ENCODE data around the gene THSD7A.

THSD7A gene

GRCh38 chr7:11751807-11752389 is 80.1 kb downstream of the THSD7A start:
- H3K36me3 Mint-ChIP-seq (ENCODE audit: low read depth) = no peaks in the 10 kb centered on the region
- H3K27ac Mint-ChIP-seq = no peak overlapping the region
- H3K27me3 Mint-ChIP-seq (ENCODE audit: low read depth) = no peaks in the 10 kb centered on the region
- H3K4me1 Mint-ChIP-seq (ENCODE audit: low read depth) = no peaks in the 10 kb centered on the region
- no peaks in the 10 kb centered on the region for H3K9me3 Mint-ChIP-seq
- no peak for DNase-seq (ENCODE audit: low spot score)
- no peak overlapping the region for H3K4me3 Mint-ChIP-seq

DNA sequence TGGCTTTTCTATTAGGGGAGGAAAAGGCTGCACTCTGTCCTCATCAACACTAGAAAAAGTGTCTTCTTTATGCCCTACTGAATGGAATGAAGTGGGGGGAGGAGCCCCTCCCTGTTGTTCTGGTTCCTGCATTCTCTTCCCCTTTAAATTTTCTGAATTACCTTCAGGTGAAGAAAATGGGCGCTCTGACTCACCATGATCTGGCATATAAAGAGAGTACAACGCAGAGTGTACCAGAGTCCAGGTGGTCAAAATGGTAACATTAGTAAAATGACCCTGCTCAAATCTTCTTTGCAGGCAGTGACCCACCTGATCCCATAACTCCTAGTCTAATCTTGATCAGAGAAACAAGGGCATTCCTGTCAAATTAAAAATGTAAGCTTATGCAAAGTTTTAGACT is 80.7 kb downstream of the THSD7A start:
- H3K4me1 Mint-ChIP-seq (ENCODE audit: low read depth) = no peaks in the 10 kb centered on the region
- H3K36me3 Mint-ChIP-seq (ENCODE audit: low read depth) = no peaks in the 10 kb centered on the region
- H3K27me3 Mint-ChIP-seq (ENCODE audit: low read depth) = no peaks in the 10 kb centered on the region
- DNase-seq (ENCODE audit: low spot score) = no peak
- no peak overlapping the region for H3K27ac Mint-ChIP-seq
- no peak overlapping the region for H3K4me3 Mint-ChIP-seq
- H3K9me3 Mint-ChIP-seq = no peaks in the 10 kb centered on the region

DNA sequence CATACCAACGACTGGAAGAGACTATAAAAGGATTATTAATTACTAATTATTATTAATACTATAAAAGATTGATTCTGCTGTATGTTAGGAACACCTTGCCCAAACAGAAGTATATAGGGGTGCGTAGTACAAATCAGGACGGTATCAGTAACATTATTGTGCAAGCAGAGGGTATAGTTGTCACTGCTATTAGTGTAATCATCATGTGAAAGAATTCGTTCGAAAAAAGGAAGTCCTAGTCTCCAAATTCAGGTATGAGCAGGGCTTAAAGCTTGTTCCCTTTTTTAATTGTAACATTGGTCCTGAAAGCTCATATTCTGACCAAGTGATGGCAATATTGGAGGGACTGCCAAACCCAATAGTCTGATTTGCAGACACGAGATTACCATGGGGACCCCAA is 81.8 kb downstream of the THSD7A start:
- Mint-ChIP-seq H3K27me3 (ENCODE audit: low read depth) (no peaks in the 10 kb centered on the region), H3K9me3 (no peaks in the 10 kb centered on the region), H3K4me1 (ENCODE audit: low read depth) (no peaks in the 10 kb centered on the region), H3K27ac (no peak overlapping the region), H3K36me3 (ENCODE audit: low read depth) (no peaks in the 10 kb centered on the region), H3K4me3 (no peak overlapping the region)
- no peak for DNase-seq (ENCODE audit: low spot score)

- no peak overlapping the region for H3K27ac Mint-ChIP-seq
- no peaks in the 10 kb centered on the region for H3K36me3 Mint-ChIP-seq (ENCODE audit: low read depth)
- no peak overlapping the region for H3K4me3 Mint-ChIP-seq
- H3K4me1 Mint-ChIP-seq (ENCODE audit: low read depth) = no peaks in the 10 kb centered on the region
- no peaks in the 10 kb centered on the region for H3K9me3 Mint-ChIP-seq
- DNase-seq (ENCODE audit: low spot score) = no peak
- H3K27me3 Mint-ChIP-seq (ENCODE audit: low read depth) = no peaks in the 10 kb centered on the region
Measured at GRCh38 chr7:11749629-11750028, 82.4 kb downstream of the THSD7A start.

GRCh38 chr7:11748884-11749283 is 83.1 kb downstream of the THSD7A start:
- no peak overlapping the region for H3K27ac Mint-ChIP-seq
- H3K4me3 Mint-ChIP-seq = no peak overlapping the region

GRCh38 chr7:11747715-11748485 is 84.1 kb downstream of the THSD7A start:
- Mint-ChIP-seq H3K27ac (no peak overlapping the region), H3K9me3 (no peaks in the 10 kb centered on the region), H3K36me3 (ENCODE audit: low read depth) (no peaks in the 10 kb centered on the region)

More at GRCh38 chr7:11748884-11749283, 83.1 kb downstream of the THSD7A start:
- no peaks in the 10 kb centered on the region for H3K9me3 Mint-ChIP-seq
- no peaks in the 10 kb centered on the region for H3K36me3 Mint-ChIP-seq (ENCODE audit: low read depth)
- H3K4me1 Mint-ChIP-seq (ENCODE audit: low read depth) = no peaks in the 10 kb centered on the region
- H3K27me3 Mint-ChIP-seq (ENCODE audit: low read depth) = no peaks in the 10 kb centered on the region
- DNase-seq (ENCODE audit: low spot score) = no peak

GRCh38 chr7:11746591-11746990 is 85.4 kb downstream of the THSD7A start:
- no peaks in the 10 kb centered on the region for H3K9me3 Mint-ChIP-seq
- H3K27me3 Mint-ChIP-seq (ENCODE audit: low read depth) = no peaks in the 10 kb centered on the region
- DNase-seq (ENCODE audit: low spot score) = no peak
- no peaks in the 10 kb centered on the region for H3K4me1 Mint-ChIP-seq (ENCODE audit: low read depth)
- H3K27ac Mint-ChIP-seq = no peak overlapping the region
- H3K36me3 Mint-ChIP-seq (ENCODE audit: low read depth) = no peaks in the 10 kb centered on the region
- H3K4me3 Mint-ChIP-seq = no peak overlapping the region

More at GRCh38 chr7:11747715-11748485, 84.1 kb downstream of the THSD7A start:
- Mint-ChIP-seq H3K27me3 (ENCODE audit: low read depth) (no peaks in the 10 kb centered on the region), H3K4me1 (ENCODE audit: low read depth) (no peaks in the 10 kb centered on the region), H3K4me3 (no peak overlapping the region)
- DNase-seq (ENCODE audit: low spot score) = no peak

DNA sequence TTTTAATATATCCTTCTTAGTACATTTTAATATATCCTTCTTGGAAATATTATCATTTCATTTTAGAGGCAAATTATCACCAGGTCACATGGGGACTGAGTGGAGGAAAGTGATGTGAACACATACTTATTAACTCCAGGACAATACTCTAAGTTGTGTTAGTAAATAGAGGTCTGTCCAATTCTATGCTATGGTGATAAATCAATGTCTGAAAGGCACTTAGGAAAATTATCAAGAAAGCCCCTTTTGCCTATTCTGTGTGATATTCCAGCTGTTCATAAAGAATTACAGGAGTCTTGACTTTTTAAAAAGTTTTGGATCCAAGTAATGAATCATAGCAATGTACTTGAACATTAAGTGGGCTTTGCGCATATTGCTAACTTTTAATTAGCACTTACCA is 88.5 kb downstream of the THSD7A start:
- Mint-ChIP-seq H3K9me3 (no peaks in the 10 kb centered on the region), H3K4me3 (no peak overlapping the region), H3K4me1 (ENCODE audit: low read depth) (no peaks in the 10 kb centered on the region), H3K36me3 (ENCODE audit: low read depth) (no peaks in the 10 kb centered on the region), H3K27me3 (ENCODE audit: low read depth) (no peaks in the 10 kb centered on the region), H3K27ac (no peak overlapping the region)
- no peak for DNase-seq (ENCODE audit: low spot score)

GRCh38 chr7:11743016-11743415 is 89.0 kb downstream of the THSD7A start:
- no peak for DNase-seq (ENCODE audit: low spot score)
- H3K36me3 Mint-ChIP-seq (ENCODE audit: low read depth) = no peaks in the 10 kb centered on the region
- H3K27me3 Mint-ChIP-seq (ENCODE audit: low read depth) = no peaks in the 10 kb centered on the region
- H3K9me3 Mint-ChIP-seq = no peaks in the 10 kb centered on the region
- no peak overlapping the region for H3K4me3 Mint-ChIP-seq
- no peak overlapping the region for H3K27ac Mint-ChIP-seq
- no peaks in the 10 kb centered on the region for H3K4me1 Mint-ChIP-seq (ENCODE audit: low read depth)

DNA sequence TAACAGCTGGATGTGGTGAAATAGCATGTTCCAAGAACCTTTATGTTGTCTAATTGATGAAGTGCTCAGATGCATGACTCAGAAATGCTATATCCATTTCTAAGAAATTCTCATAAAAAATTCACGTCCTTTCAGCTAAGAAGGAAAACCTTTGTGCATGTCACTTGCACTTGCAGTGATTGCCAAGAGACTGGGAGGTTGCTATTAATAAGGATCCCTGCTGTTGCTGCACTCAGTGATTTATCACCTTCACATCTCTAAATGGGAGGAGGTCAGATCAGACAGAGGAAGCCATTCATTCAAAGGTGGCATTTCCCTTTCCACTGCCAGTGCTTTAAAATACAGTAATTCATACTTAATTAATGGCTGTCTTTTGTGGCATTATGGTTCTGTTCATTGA is 89.5 kb downstream of the THSD7A start:
- Mint-ChIP-seq H3K9me3 (no peaks in the 10 kb centered on the region), H3K27me3 (ENCODE audit: low read depth) (no peaks in the 10 kb centered on the region), H3K4me3 (no peak overlapping the region), H3K27ac (no peak overlapping the region), H3K4me1 (ENCODE audit: low read depth) (no peaks in the 10 kb centered on the region), H3K36me3 (ENCODE audit: low read depth) (no peaks in the 10 kb centered on the region)
- no peak for DNase-seq (ENCODE audit: low spot score)

DNA sequence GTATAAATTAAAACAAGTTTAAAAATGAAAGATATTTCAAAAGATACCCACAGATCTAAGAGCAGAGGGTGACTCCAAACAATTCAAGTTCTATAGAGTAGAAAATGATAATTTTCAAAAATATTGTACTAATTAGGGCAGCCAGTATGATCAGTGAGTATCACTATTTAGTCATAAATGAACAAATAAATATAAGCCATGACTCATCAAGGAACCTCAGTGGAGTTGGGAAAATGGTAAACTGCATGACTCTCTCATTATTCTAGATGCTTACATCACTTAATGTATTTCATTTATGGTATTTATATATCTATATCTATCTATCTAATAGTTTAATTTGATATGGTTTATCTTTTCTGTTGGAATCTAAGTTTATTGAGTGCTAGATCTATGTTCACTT is 94.3 kb downstream of the THSD7A start:
- Mint-ChIP-seq H3K27me3 (ENCODE audit: low read depth) (no peaks in the 10 kb centered on the region), H3K27ac (no peak overlapping the region), H3K36me3 (ENCODE audit: low read depth) (no peaks in the 10 kb centered on the region), H3K4me1 (ENCODE audit: low read depth) (no peaks in the 10 kb centered on the region), H3K9me3 (no peaks in the 10 kb centered on the region), H3K4me3 (no peak overlapping the region)
- no peak for DNase-seq (ENCODE audit: low spot score)

- H3K27ac Mint-ChIP-seq = no peak overlapping the region
- H3K4me3 Mint-ChIP-seq = no peak overlapping the region
- no peaks in the 10 kb centered on the region for H3K36me3 Mint-ChIP-seq (ENCODE audit: low read depth)
- no peak for DNase-seq (ENCODE audit: low spot score)
- H3K9me3 Mint-ChIP-seq = no peaks in the 10 kb centered on the region
- H3K27me3 Mint-ChIP-seq (ENCODE audit: low read depth) = no peaks in the 10 kb centered on the region
- no peaks in the 10 kb centered on the region for H3K4me1 Mint-ChIP-seq (ENCODE audit: low read depth)
Measured at GRCh38 chr7:11732207-11732606, 99.8 kb downstream of the THSD7A start.

GRCh38 chr7:11730725-11731124 is 101.3 kb downstream of the THSD7A start:
- Mint-ChIP-seq H3K27me3 (ENCODE audit: low read depth) (no peaks in the 10 kb centered on the region), H3K9me3 (no peaks in the 10 kb centered on the region), H3K27ac (no peak overlapping the region), H3K36me3 (ENCODE audit: low read depth) (no peaks in the 10 kb centered on the region), H3K4me3 (no peak overlapping the region), H3K4me1 (ENCODE audit: low read depth) (no peaks in the 10 kb centered on the region)
- DNase-seq (ENCODE audit: low spot score) = no peak

- H3K27ac Mint-ChIP-seq = no peak overlapping the region
- no peaks in the 10 kb centered on the region for H3K36me3 Mint-ChIP-seq (ENCODE audit: low read depth)
- no peaks in the 10 kb centered on the region for H3K27me3 Mint-ChIP-seq (ENCODE audit: low read depth)
- H3K4me3 Mint-ChIP-seq = no peak overlapping the region
- H3K4me1 Mint-ChIP-seq (ENCODE audit: low read depth) = no peaks in the 10 kb centered on the region
- H3K9me3 Mint-ChIP-seq = no peaks in the 10 kb centered on the region
- no peak for DNase-seq (ENCODE audit: low spot score)
Measured at GRCh38 chr7:11727864-11728263, 104.1 kb downstream of the THSD7A start.

- Mint-ChIP-seq H3K4me3 (no peak overlapping the region), H3K9me3 (no peaks in the 10 kb centered on the region), H3K27ac (no peak overlapping the region), H3K27me3 (ENCODE audit: low read depth) (no peaks in the 10 kb centered on the region), H3K4me1 (ENCODE audit: low read depth) (no peaks in the 10 kb centered on the region), H3K36me3 (ENCODE audit: low read depth) (no peaks in the 10 kb centered on the region)
- DNase-seq (ENCODE audit: low spot score) = no peak
Measured at GRCh38 chr7:11726794-11727155, 105.2 kb downstream of the THSD7A start.
